Trophoblast cell (in vitro differentiated cells and primary cell): ENCODE measurements around the gene SLC30A7.
A peak's percentile ranks its signal among the peaks of the same experiment; 100 is the strongest.
"Not testable (repeated sequence)": the region's sequence is repeated elsewhere in the genome, so short reads cannot be mapped to it uniquely, and the experiment has no call there.

Experiments
- DNase-seq, 2 donors: peaks; one replicate each; pipeline ENCODE4 v3.0.0-alpha.2; 2016
- H2AFZ ChIP-seq: 2 replicates; pipeline ENCODE4 v1.6.1; 2013; ENCODE audit warnings: low read length, moderate library complexity, mild to moderate bottlenecking; ENCODE audit not compliant: insufficient read depth, poor library complexity
- H2AK5ac ChIP-seq: 2 replicates; pipeline ENCODE4 v1.6.1; 2013; ENCODE audit warnings: mild to moderate bottlenecking, low read length
- H2BK120ac ChIP-seq: 2 replicates; pipeline ENCODE4 v1.6.1; 2013; ENCODE audit warnings: low read length, mild to moderate bottlenecking, moderate library complexity; ENCODE audit not compliant: insufficient read depth, poor library complexity
- H2BK12ac ChIP-seq: 2 replicates; pipeline ENCODE4 v1.6.1; 2013; ENCODE audit warnings: mild to moderate bottlenecking, low read length, moderate library complexity
- H2BK5ac ChIP-seq: 2 replicates; pipeline ENCODE4 v1.6.1; 2013; ENCODE audit warnings: low read length, low read depth, moderate library complexity, mild to moderate bottlenecking; ENCODE audit not compliant: poor library complexity
- H3K14ac ChIP-seq: 2 replicates; pipeline ENCODE4 v1.6.1; 2013; ENCODE audit warnings: mild to moderate bottlenecking, low read length
- H3K18ac ChIP-seq: 2 replicates; pipeline ENCODE4 v1.6.1; 2013; ENCODE audit warnings: mild to moderate bottlenecking, low read length
- H3K23ac ChIP-seq: 2 replicates; pipeline ENCODE4 v1.6.1; 2013; ENCODE audit warnings: low read length
- H3K27ac ChIP-seq: 2 replicates; pipeline ENCODE4 v1.5.1; 2013; ENCODE audit warnings: low read depth, mild to moderate bottlenecking, inconsistent platforms, low read length, moderate library complexity
- H3K27me3 ChIP-seq: 2 replicates; pipeline ENCODE4 v1.6.1; 2013; ENCODE audit warnings: inconsistent platforms, mild to moderate bottlenecking, low read length, moderate library complexity; ENCODE audit not compliant: insufficient read depth
- H3K36me3 ChIP-seq, 2 experiments: 1 replicate in 1 of 2; 2 replicates in 1 of 2; pipeline ENCODE4 v1.6.1; 2013; ENCODE audit warnings: low read length in 2 of 2, mild to moderate bottlenecking in 2 of 2, moderate library complexity in 1 of 2; ENCODE audit not compliant: insufficient read depth in 2 of 2, control insufficient read depth in 1 of 2
- H3K4ac ChIP-seq: 2 replicates; pipeline ENCODE4 v1.6.1; 2013; ENCODE audit warnings: low read depth, mild to moderate bottlenecking, low read length, moderate library complexity
- H3K4me1 ChIP-seq, 2 experiments: 1 replicate in 1 of 2; 2 replicates in 1 of 2; pipeline ENCODE4 v1.6.1; 2013; ENCODE audit warnings: low read length in 2 of 2, mild to moderate bottlenecking in 2 of 2, moderate library complexity in 1 of 2; ENCODE audit not compliant: insufficient read depth in 2 of 2, control insufficient read depth in 1 of 2
- H3K4me2 ChIP-seq: 2 replicates; pipeline ENCODE4 v1.6.1; 2013; ENCODE audit warnings: inconsistent platforms, mild to moderate bottlenecking, low read length, moderate library complexity
- H3K4me3 ChIP-seq: 2 replicates; pipeline ENCODE4 v1.5.1; 2013; ENCODE audit warnings: mild to moderate bottlenecking, low read depth, low read length, inconsistent platforms
- H3K79me1 ChIP-seq: one replicate; pipeline ENCODE4 v1.6.1; 2013; ENCODE audit warnings: low read length
- H3K79me2 ChIP-seq: 2 replicates; pipeline ENCODE4 v1.6.1; 2013; ENCODE audit warnings: low read length, mild to moderate bottlenecking; ENCODE audit not compliant: control insufficient read depth, insufficient read depth, poor library complexity
- H3K9ac ChIP-seq: 2 replicates; pipeline ENCODE4 v1.6.1; 2013; ENCODE audit warnings: mild to moderate bottlenecking, low read length
- H3K9me3 ChIP-seq: 2 replicates; pipeline ENCODE4 v1.6.1; 2013; ENCODE audit warnings: low read depth, mild to moderate bottlenecking, control low read depth, inconsistent platforms, low read length; ENCODE audit not compliant: insufficient read depth
- H4K12ac ChIP-seq: 2 replicates; pipeline ENCODE4 v1.6.1; 2013; ENCODE audit warnings: low read depth, mild to moderate bottlenecking, low read length, moderate library complexity
- H4K8ac ChIP-seq: 2 replicates; pipeline ENCODE4 v1.6.1; 2013; ENCODE audit warnings: low read depth, mild to moderate bottlenecking, low read length, moderate library complexity
- H4K91ac ChIP-seq: one replicate; pipeline ENCODE4 v1.6.1; 2013; ENCODE audit warnings: low read depth, mild to moderate bottlenecking, low read length, moderate library complexity
- WGBS: extraction: QIAGEN DNeasy Blood & Tissue Kit; methylation state at CpG from one replicate; pipeline ENCODE4 v1.1.7; 2013; ENCODE audit warnings: missing lambda C conversion rate; ENCODE audit not compliant: insufficient read length, insufficient coverage; ENCODE audit errors: extremely low coverage; 5-methylcytosine and 5-hydroxymethylcytosine counted together

SLC30A7 gene

GRCh38 chr1:100882698-100883097 is 13.2 kb upstream of the SLC30A7 start:
- H3K4me3 ChIP-seq = no peak overlapping the region
- H3K4me1 ChIP-seq = no peaks in the 10 kb centered on the region
- H3K79me2 ChIP-seq = no peaks in the 10 kb centered on the region
- no peaks in the 10 kb centered on the region for H3K27me3 ChIP-seq
- H2BK5ac ChIP-seq = no peak overlapping the region
- H2BK120ac ChIP-seq = no peak overlapping the region
- no peaks in the 10 kb centered on the region for H3K36me3 ChIP-seq
- no peak overlapping the region for H3K18ac ChIP-seq
- no peak overlapping the region for H2BK12ac ChIP-seq
- no peak overlapping the region for H3K27ac ChIP-seq
- H4K91ac ChIP-seq = no peak overlapping the region
- no peak overlapping the region for H2AFZ ChIP-seq
- H3K9ac ChIP-seq = no peak overlapping the region
- H2AK5ac ChIP-seq = no peak overlapping the region
- no peak overlapping the region for H3K4me2 ChIP-seq
- WGBS = no CpG with 5 or more reads among the region's 2 CpGs
- H4K12ac ChIP-seq = no peak overlapping the region
- H4K8ac ChIP-seq = no peak overlapping the region
- H3K14ac ChIP-seq = no peak overlapping the region
- no peaks in the 10 kb centered on the region for H3K9me3 ChIP-seq
- H3K79me1 ChIP-seq = no peaks in the 10 kb centered on the region
- no peak overlapping the region for H3K4ac ChIP-seq
- peak; percentile 19 to 60 for DNase-seq
- no peak overlapping the region for H3K23ac ChIP-seq

GRCh38 chr1:100883963-100884362 is 11.9 kb upstream of the SLC30A7 start:
- Histone ChIP-seq H2BK12ac (no peak overlapping the region), H3K4me2 (no peak overlapping the region), H2BK5ac (no peak overlapping the region), H3K27me3 (no peaks in the 10 kb centered on the region), H3K23ac (no peak overlapping the region), H3K79me2 (no peaks in the 10 kb centered on the region), H4K8ac (no peak overlapping the region), H3K14ac (no peak overlapping the region), H3K9me3 (no peaks in the 10 kb centered on the region), H3K4me1 (no peaks in the 10 kb centered on the region), H3K18ac (no peak overlapping the region), H3K79me1 (no peaks in the 10 kb centered on the region), H3K36me3 (no peaks in the 10 kb centered on the region), H2AK5ac (no peak overlapping the region), H3K9ac (no peak overlapping the region), H4K91ac (no peak overlapping the region), H3K4me3 (no peak overlapping the region), H4K12ac (no peak overlapping the region), H2BK120ac (no peak overlapping the region), H3K27ac (no peak overlapping the region), H2AFZ (no peak overlapping the region), H3K4ac (no peak overlapping the region)
- WGBS = no CpG with 5 or more reads among the region's 4 CpGs
- DNase-seq = peak; percentile 19 to 58

GRCh38 chr1:100889007-100889406 is 6.9 kb upstream of the SLC30A7 start:
- not testable (repeated sequence) for H3K9ac ChIP-seq, DNase-seq, H2AK5ac ChIP-seq, H3K4me1 ChIP-seq, H3K79me2 ChIP-seq, H3K14ac ChIP-seq, H3K23ac ChIP-seq, H3K18ac ChIP-seq, H2BK5ac ChIP-seq, H2BK120ac ChIP-seq, H4K8ac ChIP-seq, H3K4ac ChIP-seq, H3K36me3 ChIP-seq, H3K27ac ChIP-seq, H3K4me2 ChIP-seq, H2BK12ac ChIP-seq, H3K9me3 ChIP-seq, H3K4me3 ChIP-seq, H2AFZ ChIP-seq, H3K79me1 ChIP-seq, H4K12ac ChIP-seq, H3K27me3 ChIP-seq, H4K91ac ChIP-seq
- WGBS = no CpG with 5 or more reads among the region's 1 CpG

GRCh38 chr1:100889869-100890482 is 5.9 kb upstream of the SLC30A7 start:
- not testable (repeated sequence) for H3K9me3 ChIP-seq, H3K79me1 ChIP-seq, H2BK12ac ChIP-seq, H3K27ac ChIP-seq, H3K4ac ChIP-seq, H3K4me3 ChIP-seq, H3K9ac ChIP-seq, H3K27me3 ChIP-seq, H3K79me2 ChIP-seq, H2AFZ ChIP-seq, H4K8ac ChIP-seq, H3K4me1 ChIP-seq, H2BK5ac ChIP-seq, H3K14ac ChIP-seq, H3K36me3 ChIP-seq, H2AK5ac ChIP-seq, H3K18ac ChIP-seq, DNase-seq, H4K91ac ChIP-seq, H3K4me2 ChIP-seq, H4K12ac ChIP-seq, H2BK120ac ChIP-seq, H3K23ac ChIP-seq
- WGBS = no CpG with 5 or more reads among the region's 2 CpGs
